Endothelial cell of umbilical vein (primary cell): ENCODE data around the gene UCK1. TPM values are rescaled to one million over a fixed set of nuclear protein-coding genes. Genes with fewer than 3 reads are reported as not detected.

Experiments
- BruUV-seq: library from RNA; stranded (reverse); fragments of 400-500 nt; replicated peaks from 2 replicates; lab custom pipeline; 2021; lab: Mats Ljungman, UMichigan
- CTCF ChIA-PET: fragments of 300-600, 350-600 bp; sonication (Branson Sonifier 250); formaldehyde crosslinking; loops from one replicate; lab custom pipeline; 2021; ENCODE audit warnings: antibody characterized with exemption, inconsistent platforms; lab: Charles Lee
- POLR2A ChIA-PET: fragments of 300-600, 350-600 bp; sonication (Branson Sonifier 250); formaldehyde crosslinking; loops from one replicate; lab custom pipeline; 2021; ENCODE audit warnings: antibody characterized with exemption, inconsistent platforms; lab: Charles Lee
- DNase-seq: peaks from one replicate; pipeline ENCODE4 v3.0.0-alpha.2; 2011; ENCODE audit warnings: low read depth, low spot score
- FAIRE-seq: peaks from 2 replicates; lab custom pipeline; 2011; peaks lifted over from hg19 to GRCh38; lab: Jason Lieb, UNC
- H2AFZ ChIP-seq: 2 replicates; pipeline ENCODE4 v1.6.0; 2012; ENCODE audit warnings: low read depth, low read length, control low read depth, inconsistent platforms
- H3K27ac ChIP-seq: 2 replicates; pipeline ENCODE4 v1.5.1; 2011; ENCODE audit warnings: low read depth, mild to moderate bottlenecking, control low read depth, low read length, moderate library complexity; ENCODE audit not compliant: insufficient read depth
- H3K27me3 ChIP-seq, 2 experiments: 2 replicates each; pipeline versions ENCODE4 v1.6.0 to v1.6.1; 2011; ENCODE audit warnings: low read length in 2 of 2, mixed read lengths in 1 of 2; ENCODE audit not compliant: control insufficient read depth in 2 of 2, insufficient read depth in 2 of 2
- H3K36me3 ChIP-seq, 2 experiments: 2 replicates in 1 of 2; 3 replicates in 1 of 2; pipeline ENCODE4 v1.5.1; 2011; ENCODE audit warnings: low read length in 2 of 2, mild to moderate bottlenecking in 1 of 2, moderate library complexity in 1 of 2; ENCODE audit not compliant: control insufficient read depth in 2 of 2, insufficient read depth in 2 of 2; ENCODE audit errors: extremely low read depth in 1 of 2
- H3K4me1 ChIP-seq: 3 replicates; pipeline ENCODE4 v1.5.1; 2011; ENCODE audit warnings: mild to moderate bottlenecking, low read length; ENCODE audit not compliant: control insufficient read depth, insufficient read depth; ENCODE audit errors: extremely low read depth
- H3K4me2 ChIP-seq: 2 replicates; pipeline ENCODE4 v1.6.1; 2011; ENCODE audit warnings: low read length, control low read depth, mixed read lengths; ENCODE audit not compliant: insufficient read depth
- H3K4me3 ChIP-seq, 3 experiments: fragments of 200-600 bp in 1 of 3; sonication (generic), shearing (Covaris generic) in 1 of 3; replicated peaks in 1 of 3; 2 replicates each; pipeline ENCODE4 v1.5.1; 2011 to 2016; ENCODE audit warnings: control low read depth in 3 of 3, low read length in 3 of 3, mild to moderate bottlenecking in 2 of 3, inconsistent platforms in 1 of 3, low read depth in 1 of 3, moderate library complexity in 1 of 3; ENCODE audit not compliant: insufficient read depth in 1 of 3
- H3K79me2 ChIP-seq: 2 replicates; pipeline ENCODE4 v1.6.0; 2012; ENCODE audit warnings: low read length, inconsistent platforms; ENCODE audit not compliant: control insufficient read depth, insufficient read depth
- H3K9ac ChIP-seq: replicated peaks from 2 replicates; pipeline ENCODE3; 2011; ENCODE audit warnings: low read length, control low read depth; ENCODE audit not compliant: insufficient read depth; ENCODE audit errors: extremely low read depth
- H3K9me1 ChIP-seq: replicated peaks from 3 replicates; pipeline ENCODE4 v1.6.0; 2011; ENCODE audit warnings: mild to moderate bottlenecking, low read length; ENCODE audit not compliant: control insufficient read depth, insufficient read depth; ENCODE audit errors: extremely low read depth
- H3K9me3 ChIP-seq: replicated peaks from 2 replicates; pipeline ENCODE4 v1.5.1; 2012; ENCODE audit warnings: low read length, inconsistent platforms; ENCODE audit not compliant: control insufficient read depth, insufficient read depth
- H4K20me1 ChIP-seq: replicated peaks from 2 replicates; pipeline ENCODE3; 2011; ENCODE audit warnings: mild to moderate bottlenecking, low read length; ENCODE audit not compliant: control insufficient read depth, insufficient read depth; ENCODE audit errors: extremely low read depth
- EZH2 ChIP-seq: IDR thresholded peaks from 2 replicates; pipeline ENCODE4 v1.6.1; 2012; ENCODE audit warnings: borderline replicate concordance, low read depth, mild to moderate bottlenecking, moderate library complexity, low read length, inconsistent platforms; ENCODE audit not compliant: severe bottlenecking
- FOS ChIP-seq: IDR thresholded peaks from 2 replicates; pipeline ENCODE4 v1.6.1; 2011; ENCODE audit warnings: mild to moderate bottlenecking, low read length, moderate library complexity, borderline replicate concordance; ENCODE audit not compliant: insufficient read depth
- GATA2 ChIP-seq: IDR thresholded peaks from 2 replicates; pipeline ENCODE4 v1.7.0; 2011; ENCODE audit warnings: low read depth, mild to moderate bottlenecking, moderate library complexity, mixed read lengths, low read length; ENCODE audit not compliant: insufficient read length, insufficient read depth
- JUN ChIP-seq: IDR thresholded peaks from 2 replicates; pipeline ENCODE4 v1.6.1; 2011; ENCODE audit warnings: borderline replicate concordance, low read depth; ENCODE audit not compliant: insufficient read length, insufficient read depth
- MYC ChIP-seq: IDR thresholded peaks from one replicate; pipeline ENCODE4 v1.6.1; 2011; ENCODE audit warnings: mild to moderate bottlenecking, low read depth, low read length
- POLR2A ChIP-seq: IDR thresholded peaks from 2 replicates; pipeline ENCODE4 v1.6.1; 2012; ENCODE audit warnings: low read depth, mild to moderate bottlenecking, control low read depth, low read length
- POLR2AphosphoS5 ChIP-seq: IDR thresholded peaks from 2 replicates; pipeline ENCODE4 v1.6.1; 2012; ENCODE audit warnings: low read depth, mild to moderate bottlenecking, control low read depth, low read length, moderate library complexity; ENCODE audit not compliant: insufficient read depth
- dilution Hi-C: fragments of 300-500 bp; cut with MboI; formaldehyde crosslinking; loops from one replicate; pipeline ENCODE4 v1.15.0; 2019; ENCODE audit warnings: low sequenced_read_pairs; ENCODE audit not compliant: extremely low pct_ligation_motif_present
- intact Hi-C: fragments of 100-400 bp; cut with micrococcal nuclease; formaldehyde crosslinking; loops from one replicate; pipeline ENCODE4 v1.10.0; 2022
- polyA plus RNA-seq, 4 experiments: library from polyadenylated mRNA; depleted of rRNA in 3 of 4; stranded (reverse) in 3 of 4; unstranded in 1 of 4; fragments of >200 nt; gene quantifications; 2 replicates each; pipeline versions ENCODE4 v1.2.1 to v1.2.3, GENCODE V29; 2011 to 2012; ENCODE audit warnings: missing spikeins in 1 of 4
- total RNA-seq: library from RNA; stranded (reverse); gene quantifications from 2 replicates; pipeline ENCODE4 v1.2.3, GENCODE V29; 2021
- TF ChIP-seq, protein P1 (sequence below): IDR thresholded peaks from 2 replicates; pipeline ENCODE4 v1.6.1; 2011; ENCODE audit not compliant: insufficient read depth, insufficient read length
- TF ChIP-seq, protein P2 (sequence below), 2 donors: IDR thresholded peaks; 1 replicate in 1 of 2; 2 replicates in 1 of 2; pipeline ENCODE4 v1.5.1; 2011; ENCODE audit warnings: low read length in 2 of 2, mild to moderate bottlenecking in 2 of 2, moderate library complexity in 2 of 2, control low read depth in 1 of 2, inconsistent platforms in 1 of 2, low read depth in 1 of 2; ENCODE audit not compliant: insufficient read depth in 1 of 2; ENCODE audit errors: extremely low read depth in 1 of 2

UCK1 gene
- total and polyA plus RNA-seq, 2 donors (not counting 3 experiments of a cell fraction or from before 2014, with no cell fraction given): 23.6 to 30.1 TPM

DNA sequence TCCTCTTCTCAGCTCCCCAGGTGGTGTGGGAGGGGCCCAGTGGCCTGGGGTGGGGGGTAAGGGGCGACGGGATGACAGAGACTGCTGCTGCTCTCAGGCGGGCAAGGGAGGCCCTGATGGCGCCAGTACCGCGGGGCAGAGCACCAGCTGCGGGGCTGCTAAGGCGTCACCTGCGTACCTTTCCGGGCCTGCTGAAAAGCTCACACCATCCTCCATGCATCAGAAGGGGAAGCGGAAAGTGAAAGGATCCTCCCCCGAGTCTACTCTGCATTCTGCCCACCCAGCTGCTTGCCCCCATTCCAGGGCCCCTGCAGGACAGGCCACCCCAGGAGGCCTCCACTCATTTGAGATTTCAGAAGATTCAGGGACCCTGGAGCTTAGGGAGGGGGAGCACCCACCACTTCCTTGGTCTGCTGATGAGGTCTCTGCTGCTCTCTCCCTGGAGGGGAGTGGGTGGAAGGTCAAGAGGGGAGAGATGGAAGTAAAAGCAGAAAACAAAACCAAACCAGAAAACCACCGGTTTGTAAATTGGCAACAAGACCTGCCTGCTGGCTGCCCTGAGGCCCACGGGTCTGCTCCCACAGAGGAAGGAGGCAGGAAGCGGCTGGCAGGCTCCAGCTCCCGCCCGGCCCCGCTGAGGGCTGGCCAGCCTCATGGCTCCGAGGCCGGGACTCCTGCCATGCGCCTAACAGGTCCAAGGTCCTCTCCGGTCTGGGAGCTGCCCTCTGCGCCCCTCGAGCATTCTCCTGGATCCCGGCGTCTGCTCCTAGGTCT is 47.9 kb upstream of the UCK1 start:
- no peaks in the 10 kb centered on the region for H3K9me3 ChIP-seq
- H3K9me1 ChIP-seq: no peaks in the 10 kb centered on the region
- H2AFZ ChIP-seq: no peak overlapping the region
- no peaks in the 10 kb centered on the region for H3K27me3 ChIP-seq
- H3K36me3 ChIP-seq: peaks cover 18 to 54% of the 10 kb centered on the region in 2 experiments
- ChIA-PET CTCF (no interaction called here), POLR2A (no interaction called here)
- no peak overlapping the region for H3K9ac ChIP-seq
- no peak for FAIRE-seq
- H4K20me1 ChIP-seq: no peaks in the 10 kb centered on the region
- no peaks in the 10 kb centered on the region for H3K79me2 ChIP-seq
- no peak overlapping the region for H3K4me2 ChIP-seq
- BruUV-seq: no TSS peak
- intact Hi-C loops: no loop called here
- no peak overlapping the region for H3K27ac ChIP-seq
- dilution Hi-C loops: no loop called here
- no peaks in the 10 kb centered on the region for H3K4me1 ChIP-seq
- peak; percentile 50 for DNase-seq
- H3K4me3 ChIP-seq: no peak overlapping the region
- TF ChIP-seq POLR2A (no peak), MYC (no peak), POLR2AphosphoS5 (no peak), FOS (no peak), EZH2 (no peak)
- TF ChIP-seq, protein P1, sequence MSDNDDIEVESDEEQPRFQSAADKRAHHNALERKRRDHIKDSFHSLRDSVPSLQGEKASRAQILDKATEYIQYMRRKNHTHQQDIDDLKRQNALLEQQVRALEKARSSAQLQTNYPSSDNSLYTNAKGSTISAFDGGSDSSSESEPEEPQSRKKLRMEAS: no peak

DNA sequence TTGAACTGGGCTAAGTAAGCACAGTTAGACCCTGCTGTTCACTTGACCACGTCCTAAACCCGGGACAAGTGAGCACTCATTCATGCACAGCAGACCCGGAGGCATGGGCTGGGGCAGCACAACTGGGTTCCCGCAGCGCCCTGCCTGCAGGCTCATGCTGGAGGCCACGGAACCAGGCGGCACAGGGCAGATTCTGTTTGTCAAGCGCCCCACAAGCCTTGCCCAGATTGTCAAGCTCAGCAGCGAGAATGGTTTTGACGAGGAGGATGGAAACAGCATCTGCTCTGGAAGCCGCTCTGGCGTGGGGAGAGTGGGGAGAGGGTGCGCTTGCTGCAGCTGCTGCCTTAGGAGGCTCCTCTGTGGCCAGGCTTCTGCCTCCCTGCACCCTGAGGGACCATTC is 47.0 kb upstream of the UCK1 start:
- no peaks in the 10 kb centered on the region for H3K9me3 ChIP-seq
- DNase-seq (no peak), FAIRE-seq (no peak)
- TF ChIP-seq GATA2 (no peak), JUN (no peak), FOS (no peak), POLR2A (no peak), POLR2AphosphoS5 (no peak), MYC (no peak), EZH2 (no peak)
- TF ChIP-seq, protein P1: no peak
- TF ChIP-seq, protein P2, sequence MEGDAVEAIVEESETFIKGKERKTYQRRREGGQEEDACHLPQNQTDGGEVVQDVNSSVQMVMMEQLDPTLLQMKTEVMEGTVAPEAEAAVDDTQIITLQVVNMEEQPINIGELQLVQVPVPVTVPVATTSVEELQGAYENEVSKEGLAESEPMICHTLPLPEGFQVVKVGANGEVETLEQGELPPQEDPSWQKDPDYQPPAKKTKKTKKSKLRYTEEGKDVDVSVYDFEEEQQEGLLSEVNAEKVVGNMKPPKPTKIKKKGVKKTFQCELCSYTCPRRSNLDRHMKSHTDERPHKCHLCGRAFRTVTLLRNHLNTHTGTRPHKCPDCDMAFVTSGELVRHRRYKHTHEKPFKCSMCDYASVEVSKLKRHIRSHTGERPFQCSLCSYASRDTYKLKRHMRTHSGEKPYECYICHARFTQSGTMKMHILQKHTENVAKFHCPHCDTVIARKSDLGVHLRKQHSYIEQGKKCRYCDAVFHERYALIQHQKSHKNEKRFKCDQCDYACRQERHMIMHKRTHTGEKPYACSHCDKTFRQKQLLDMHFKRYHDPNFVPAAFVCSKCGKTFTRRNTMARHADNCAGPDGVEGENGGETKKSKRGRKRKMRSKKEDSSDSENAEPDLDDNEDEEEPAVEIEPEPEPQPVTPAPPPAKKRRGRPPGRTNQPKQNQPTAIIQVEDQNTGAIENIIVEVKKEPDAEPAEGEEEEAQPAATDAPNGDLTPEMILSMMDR (IDR thresholded peaks at IDR 0.05; ENCODE audit: extremely low read depth in 1 of 2, insufficient read depth in 1 of 2, low read depth in 1 of 2, low read length in 2 of 2): no peak
- H4K20me1 ChIP-seq: no peaks in the 10 kb centered on the region
- intact Hi-C loops (no loop called here), dilution Hi-C loops (no loop called here)
- H3K9me1 ChIP-seq: no peaks in the 10 kb centered on the region
- no peak overlapping the region for H3K9ac ChIP-seq
- no peak overlapping the region for H3K4me3 ChIP-seq
- H2AFZ ChIP-seq: no peak overlapping the region
- H3K4me1 ChIP-seq: no peaks in the 10 kb centered on the region
- no peaks in the 10 kb centered on the region for H3K79me2 ChIP-seq
- no TSS peak for BruUV-seq
- no peak overlapping the region for H3K4me2 ChIP-seq
- POLR2A ChIA-PET: no interaction called here
- no peaks in the 10 kb centered on the region for H3K27me3 ChIP-seq
- peaks cover 18 to 47% of the 10 kb centered on the region in 2 experiments for H3K36me3 ChIP-seq
- CTCF ChIA-PET: no interaction called here
- no peak overlapping the region for H3K27ac ChIP-seq
